ENCODE data around the gene SERPINA4. TPM values are rescaled to one million over a fixed set of nuclear protein-coding genes. Genes with fewer than 3 reads are reported as not detected.

The SERPINA4 gene
- total RNA-seq, 1 donor from 2014 or later = not detected

DNA sequence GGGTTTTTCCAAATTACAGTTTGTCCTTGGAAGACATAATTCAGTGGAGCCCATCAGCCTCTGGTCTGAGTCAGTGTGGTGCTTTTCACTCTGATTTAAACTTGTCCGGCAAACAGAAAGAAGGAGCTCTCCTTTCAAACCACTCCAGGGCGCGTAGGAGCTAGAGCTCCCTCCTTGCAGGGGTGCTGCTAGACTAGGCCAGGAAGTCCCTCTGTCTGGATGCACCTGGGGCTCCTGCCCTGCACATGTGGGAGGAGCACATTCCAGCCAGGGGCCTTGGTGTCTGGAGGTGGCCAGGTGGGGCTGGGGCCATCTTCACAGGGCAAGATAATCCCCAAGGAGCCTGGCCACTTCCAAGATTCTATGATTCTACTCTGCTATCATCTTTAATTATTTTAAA is 54.0 kb downstream of the SERPINA4 start:
- H3K4me3 Mint-ChIP-seq (ENCODE audit: unreplicated experiment) = no peak overlapping the region
- H3K27ac Mint-ChIP-seq (ENCODE audit: unreplicated experiment) = no peak overlapping the region
- TF ChIP-seq, protein P1, sequence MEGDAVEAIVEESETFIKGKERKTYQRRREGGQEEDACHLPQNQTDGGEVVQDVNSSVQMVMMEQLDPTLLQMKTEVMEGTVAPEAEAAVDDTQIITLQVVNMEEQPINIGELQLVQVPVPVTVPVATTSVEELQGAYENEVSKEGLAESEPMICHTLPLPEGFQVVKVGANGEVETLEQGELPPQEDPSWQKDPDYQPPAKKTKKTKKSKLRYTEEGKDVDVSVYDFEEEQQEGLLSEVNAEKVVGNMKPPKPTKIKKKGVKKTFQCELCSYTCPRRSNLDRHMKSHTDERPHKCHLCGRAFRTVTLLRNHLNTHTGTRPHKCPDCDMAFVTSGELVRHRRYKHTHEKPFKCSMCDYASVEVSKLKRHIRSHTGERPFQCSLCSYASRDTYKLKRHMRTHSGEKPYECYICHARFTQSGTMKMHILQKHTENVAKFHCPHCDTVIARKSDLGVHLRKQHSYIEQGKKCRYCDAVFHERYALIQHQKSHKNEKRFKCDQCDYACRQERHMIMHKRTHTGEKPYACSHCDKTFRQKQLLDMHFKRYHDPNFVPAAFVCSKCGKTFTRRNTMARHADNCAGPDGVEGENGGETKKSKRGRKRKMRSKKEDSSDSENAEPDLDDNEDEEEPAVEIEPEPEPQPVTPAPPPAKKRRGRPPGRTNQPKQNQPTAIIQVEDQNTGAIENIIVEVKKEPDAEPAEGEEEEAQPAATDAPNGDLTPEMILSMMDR (IDR thresholded peaks at IDR 0.05) = no peak
- no peaks in the 10 kb centered on the region for H3K27me3 Mint-ChIP-seq (ENCODE audit: unreplicated experiment)
- H3K4me1 Mint-ChIP-seq (ENCODE audit: unreplicated experiment) = peaks cover 13% of the 10 kb centered on the region
- H3K36me3 Mint-ChIP-seq (ENCODE audit: unreplicated experiment) = peaks cover 3% of the 10 kb centered on the region
- peaks cover 27% of the 10 kb centered on the region for H3K9me3 Mint-ChIP-seq (ENCODE audit: unreplicated experiment)
- no peak for DNase-seq (ENCODE audit: extremely low spot score, unreplicated experiment)

DNA sequence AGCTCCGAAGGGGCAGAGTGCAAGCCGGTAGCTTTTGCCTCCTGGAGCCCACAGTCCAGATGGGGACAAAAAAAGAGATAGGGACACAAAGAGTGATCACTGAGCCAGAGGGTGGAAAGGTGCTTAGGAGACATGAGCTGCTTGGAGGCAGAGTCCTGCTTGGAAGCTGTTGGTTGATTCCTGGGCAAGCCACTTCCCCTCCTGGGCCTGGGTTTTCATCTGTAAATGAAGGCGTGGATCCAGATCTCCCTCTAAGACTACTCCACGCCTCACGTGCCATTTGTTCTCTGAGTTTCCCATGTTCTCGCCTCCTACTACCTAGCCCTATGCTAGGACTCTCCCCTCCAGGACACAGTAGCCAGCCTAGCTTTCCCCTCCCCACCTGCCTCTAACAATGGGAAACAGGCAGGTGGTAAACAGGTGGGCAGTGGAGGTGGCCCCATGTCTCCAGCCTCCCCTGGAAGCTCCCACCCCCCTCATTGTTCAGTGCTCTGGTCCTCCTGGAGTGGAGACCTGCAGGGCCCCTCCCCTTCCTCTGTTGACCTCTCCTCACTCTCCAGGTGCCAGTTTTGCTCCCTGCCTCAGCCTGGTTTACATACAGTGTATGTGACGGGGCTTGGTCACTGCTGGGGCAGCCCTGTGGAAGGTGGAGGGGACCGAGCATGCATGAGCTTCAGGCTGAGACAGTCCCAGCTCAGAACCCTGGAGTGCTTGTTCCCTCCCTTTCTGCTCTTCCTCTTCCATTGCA is 54.8 kb downstream of the SERPINA4 start:
- Mint-ChIP-seq H3K27ac (ENCODE audit: unreplicated experiment) (no peak overlapping the region), H3K27me3 (ENCODE audit: unreplicated experiment) (no peaks in the 10 kb centered on the region), H3K9me3 (ENCODE audit: unreplicated experiment) (peaks cover 32% of the 10 kb centered on the region), H3K4me3 (ENCODE audit: unreplicated experiment) (no peak overlapping the region), H3K4me1 (ENCODE audit: unreplicated experiment) (peaks cover 9% of the 10 kb centered on the region), H3K36me3 (ENCODE audit: unreplicated experiment) (peaks cover 3% of the 10 kb centered on the region)
- TF ChIP-seq, protein P1 (IDR thresholded peaks at IDR 0.05) = no peak
- no peak for DNase-seq (ENCODE audit: extremely low spot score, unreplicated experiment)

DNA sequence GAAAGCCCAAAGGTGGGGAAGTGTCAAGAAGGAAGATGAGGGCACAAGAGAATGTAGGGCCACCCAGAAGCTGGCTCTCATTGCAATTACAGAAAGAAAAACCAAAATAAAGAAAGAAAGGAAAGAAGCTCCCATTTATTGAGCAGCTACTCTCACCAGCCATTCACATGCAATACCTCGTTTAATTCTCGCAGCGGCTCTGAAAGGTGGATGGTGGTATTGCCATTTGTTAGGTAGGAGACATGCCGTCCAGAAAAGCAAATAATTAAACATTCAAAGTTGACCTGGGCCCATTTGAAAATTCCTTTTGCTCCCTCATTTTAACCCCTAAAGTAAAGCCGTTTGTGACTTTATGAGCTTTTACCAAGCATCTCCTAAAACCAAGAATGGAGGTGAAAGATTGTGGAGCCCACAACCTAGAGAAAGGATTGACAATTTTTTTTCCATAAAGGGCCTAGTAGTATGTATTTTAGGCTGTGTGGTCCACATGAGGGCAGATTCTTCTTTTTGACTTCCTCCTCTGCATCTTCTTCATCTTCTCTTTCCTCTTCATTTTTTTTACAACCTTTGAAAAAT is 56.2 kb downstream of the SERPINA4 start:
- H3K9me3 Mint-ChIP-seq (ENCODE audit: unreplicated experiment) = peaks cover 32% of the 10 kb centered on the region
- TF ChIP-seq, protein P1 (IDR thresholded peaks at IDR 0.05) = no peak
- H3K27ac Mint-ChIP-seq (ENCODE audit: unreplicated experiment) = no peak overlapping the region
- H3K36me3 Mint-ChIP-seq (ENCODE audit: unreplicated experiment) = peaks cover 3% of the 10 kb centered on the region
- DNase-seq (ENCODE audit: extremely low spot score, unreplicated experiment) = no peak
- no peaks in the 10 kb centered on the region for H3K27me3 Mint-ChIP-seq (ENCODE audit: unreplicated experiment)
- peaks cover 8% of the 10 kb centered on the region for H3K4me1 Mint-ChIP-seq (ENCODE audit: unreplicated experiment)
- no peak overlapping the region for H3K4me3 Mint-ChIP-seq (ENCODE audit: unreplicated experiment)

DNA sequence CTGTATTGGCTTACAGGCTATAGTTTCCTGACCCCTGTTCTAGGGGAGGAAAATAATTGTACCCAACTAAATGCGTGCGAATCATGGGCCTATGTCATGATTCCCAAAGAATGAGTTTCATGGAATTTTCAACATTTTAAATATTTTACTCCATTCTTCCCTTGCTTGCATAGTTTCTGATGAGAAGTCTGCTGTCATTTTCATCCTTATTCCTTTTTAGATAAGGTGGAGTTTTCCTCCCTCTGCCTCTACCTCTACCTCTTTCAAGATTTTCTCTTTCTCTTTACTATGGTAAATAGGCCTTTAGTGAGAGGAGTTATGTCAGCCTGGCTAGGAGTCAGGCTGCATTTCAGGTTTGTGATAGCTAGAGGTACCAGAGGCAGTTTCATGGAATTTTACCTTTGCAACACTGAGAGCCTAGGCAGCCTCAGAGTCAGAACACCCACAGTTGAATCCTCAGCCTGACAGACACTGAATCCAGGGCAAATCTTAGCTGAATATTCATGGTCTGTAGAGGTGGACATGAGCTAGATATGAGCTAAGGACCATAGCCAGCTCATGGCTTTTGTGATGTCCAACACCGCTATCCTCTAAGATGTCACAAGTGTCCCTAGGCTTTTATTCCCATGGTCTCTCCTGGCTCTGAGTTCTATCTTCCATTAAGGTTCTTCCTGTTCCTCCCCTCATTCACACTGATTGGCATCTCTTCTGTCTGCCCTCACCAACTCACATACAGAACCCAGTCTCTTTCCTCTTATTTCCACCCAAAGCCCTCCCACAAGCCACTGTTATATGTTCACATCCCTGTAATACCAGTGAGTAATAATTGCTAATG is 57.0 kb downstream of the SERPINA4 start:
- TF ChIP-seq, protein P1 (IDR thresholded peaks at IDR 0.05) = no peak
- H3K9me3 Mint-ChIP-seq (ENCODE audit: unreplicated experiment) = peaks cover 32% of the 10 kb centered on the region
- no peak overlapping the region for H3K4me3 Mint-ChIP-seq (ENCODE audit: unreplicated experiment)
- peaks cover 2% of the 10 kb centered on the region for H3K4me1 Mint-ChIP-seq (ENCODE audit: unreplicated experiment)
- no peaks in the 10 kb centered on the region for H3K27me3 Mint-ChIP-seq (ENCODE audit: unreplicated experiment)
- no peak for DNase-seq (ENCODE audit: extremely low spot score, unreplicated experiment)
- peaks cover 3% of the 10 kb centered on the region for H3K36me3 Mint-ChIP-seq (ENCODE audit: unreplicated experiment)
- H3K27ac Mint-ChIP-seq (ENCODE audit: unreplicated experiment) = no peak overlapping the region

DNA sequence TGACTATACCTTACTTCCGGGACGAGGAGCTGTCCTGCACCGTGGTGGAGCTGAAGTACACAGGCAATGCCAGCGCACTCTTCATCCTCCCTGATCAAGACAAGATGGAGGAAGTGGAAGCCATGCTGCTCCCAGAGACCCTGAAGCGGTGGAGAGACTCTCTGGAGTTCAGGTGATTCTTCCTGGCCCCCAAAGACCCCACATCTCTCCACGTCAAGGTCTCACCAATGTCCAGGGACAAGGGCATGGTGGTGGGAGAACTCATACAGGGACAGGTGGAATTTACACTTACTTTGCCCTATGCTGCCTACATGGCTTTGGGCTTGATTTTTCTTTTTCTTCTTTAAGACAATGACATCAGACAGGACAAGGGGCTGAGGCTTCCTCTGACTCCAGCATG is 58.1 kb downstream of the SERPINA4 start:
- no peak overlapping the region for H3K27ac Mint-ChIP-seq (ENCODE audit: unreplicated experiment)
- no peaks in the 10 kb centered on the region for H3K4me1 Mint-ChIP-seq (ENCODE audit: unreplicated experiment)
- peaks cover 32% of the 10 kb centered on the region for H3K9me3 Mint-ChIP-seq (ENCODE audit: unreplicated experiment)
- TF ChIP-seq, protein P1 (IDR thresholded peaks at IDR 0.05) = no peak
- no peaks in the 10 kb centered on the region for H3K27me3 Mint-ChIP-seq (ENCODE audit: unreplicated experiment)
- peaks cover 3% of the 10 kb centered on the region for H3K36me3 Mint-ChIP-seq (ENCODE audit: unreplicated experiment)
- H3K4me3 Mint-ChIP-seq (ENCODE audit: unreplicated experiment) = no peak overlapping the region
- no peak for DNase-seq (ENCODE audit: extremely low spot score, unreplicated experiment)

All from osteocyte (in vitro differentiated cells).